HG03342 (cell line): ENCODE measurements around the gene GUCD1.
"Not testable (repeated sequence)": the region's sequence is repeated elsewhere in the genome, so short reads cannot be mapped to it uniquely, and the experiment has no call there.

Source experiments
- ATAC-seq: cut with Tn5 transposase; IDR thresholded peaks from one replicate; pipeline ENCODE4 v1.9.1; 2021; ENCODE audit warnings: mild to moderate bottlenecking, moderate library complexity; ENCODE audit not compliant: unreplicated experiment

The GUCD1 gene

GRCh38 chr22:24565077-24565476 lies 10.1 kb upstream of the GUCD1 start:
- no peak for ATAC-seq

- ATAC-seq: no peak
Observed at GRCh38 chr22:24564376-24565058, 9.6 kb upstream of the GUCD1 start.

- ATAC-seq: no peak
Observed at GRCh38 chr22:24563246-24563645, 8.3 kb upstream of the GUCD1 start.

GRCh38 chr22:24559471-24559870 lies 4.5 kb upstream of the GUCD1 start:
- no peak for ATAC-seq

- ATAC-seq: peak; percentile 69
Observed at GRCh38 chr22:24555165-24556039, 464 bp upstream of the GUCD1 start, which contains the start of gene SNRPD3. SNRPD3 (plus strand) TSS chr22:24555999; CDS start chr22:24557675, 1,676 bp downstream.

GRCh38 chr22:24553597-24554312 lies 1.2 kb downstream of the GUCD1 start:
- ATAC-seq: no peak

- not testable (repeated sequence) for ATAC-seq
Observed at GRCh38 chr22:24552503-24553286, 2.2 kb downstream of the GUCD1 start.

- no peak for ATAC-seq
Observed at GRCh38 chr22:24550902-24551435, 4.0 kb downstream of the GUCD1 start.

- no peak for ATAC-seq
Observed at GRCh38 chr22:24550028-24550901, 4.7 kb downstream of the GUCD1 start.

GRCh38 chr22:24548812-24549211 lies 6.1 kb downstream of the GUCD1 start:
- no peak for ATAC-seq

GRCh38 chr22:24543679-24544243 lies 11.2 kb downstream of the GUCD1 start:
- no peak for ATAC-seq

- no peak for ATAC-seq
Observed at GRCh38 chr22:24543185-24543601, 11.7 kb downstream of the GUCD1 start.

- no peak for ATAC-seq
Observed at GRCh38 chr22:24542641-24543040, 12.3 kb downstream of the GUCD1 start.

GRCh38 chr22:24541681-24542515 lies 13.0 kb downstream of the GUCD1 start:
- no peak for ATAC-seq

- no peak for ATAC-seq
Observed at GRCh38 chr22:24540470-24540869, 14.5 kb downstream of the GUCD1 start.

- ATAC-seq: no peak
Observed at GRCh38 chr22:24536089-24536488, 18.8 kb downstream of the GUCD1 start.

GRCh38 chr22:24535348-24535747 lies 19.6 kb downstream of the GUCD1 start:
- no peak for ATAC-seq

GRCh38 chr22:24532075-24532474 lies 22.9 kb downstream of the GUCD1 start:
- no peak for ATAC-seq
